Activated naive CD8-positive, alpha-beta T cell treated with anti-CD3 and anti-CD28 coated beads for 36 hours (primary cell): ENCODE data around the gene COMMD1. TPM values are rescaled to one million over a fixed set of nuclear protein-coding genes. Genes with fewer than 3 reads are reported as not detected.
"Not testable (repeated sequence)": the region's sequence is repeated elsewhere in the genome, so short reads cannot be mapped to it uniquely, and the experiment has no call there.

Source experiments
- DNase-seq: peaks from one replicate; pipeline ENCODE4 v3.0.0; 2021
- H3K27ac Mint-ChIP-seq: one replicate; pipeline ENCODE4 v1.8.0; 2022; ENCODE audit warnings: mild to moderate bottlenecking, moderate library complexity, mixed read lengths
- H3K27me3 Mint-ChIP-seq: one replicate; pipeline ENCODE4 v1.8.0; 2022; ENCODE audit warnings: mild to moderate bottlenecking, mixed read lengths
- H3K36me3 Mint-ChIP-seq: one replicate; pipeline ENCODE4 v1.8.0; 2021; ENCODE audit warnings: mild to moderate bottlenecking, mixed read lengths
- H3K4me1 Mint-ChIP-seq: one replicate; pipeline ENCODE4 v1.8.0; 2021; ENCODE audit warnings: mixed read lengths
- H3K4me3 Mint-ChIP-seq: one replicate; pipeline ENCODE4 v1.8.0; 2022; ENCODE audit warnings: mild to moderate bottlenecking, moderate library complexity, mixed read lengths
- H3K9me3 Mint-ChIP-seq: one replicate; pipeline ENCODE4 v1.8.0; 2022; ENCODE audit warnings: mixed read lengths
- total RNA-seq, 2 experiments: library from RNA; stranded (reverse); gene quantifications; one replicate each; pipeline ENCODE4 v1.2.3, GENCODE V29; 2021

The COMMD1 gene
- total RNA-seq, 2 experiments from 2014 or later: 29.1 to 31.8 TPM

- Mint-ChIP-seq H3K9me3 (no peaks in the 10 kb centered on the region), H3K27ac (no peak overlapping the region), H3K4me3 (no peak overlapping the region), H3K36me3 (no peaks in the 10 kb centered on the region), H3K27me3 (no peaks in the 10 kb centered on the region), H3K4me1 (peaks cover 6% of the 10 kb centered on the region)
- no peak for DNase-seq
Measured at GRCh38 chr2:61970807-61971556, 65.5 kb downstream of the COMMD1 start.

- H3K4me3 Mint-ChIP-seq: no peak overlapping the region
- H3K9me3 Mint-ChIP-seq: peaks cover 16% of the 10 kb centered on the region
- H3K27ac Mint-ChIP-seq: no peak overlapping the region
- H3K4me1 Mint-ChIP-seq: peaks cover 1% of the 10 kb centered on the region
- H3K27me3 Mint-ChIP-seq: no peaks in the 10 kb centered on the region
- H3K36me3 Mint-ChIP-seq: peaks cover 22% of the 10 kb centered on the region
- DNase-seq: no peak
Measured at GRCh38 chr2:61978522-61978921, 73.0 kb downstream of the COMMD1 start.

- Mint-ChIP-seq H3K27me3 (no peaks in the 10 kb centered on the region), H3K9me3 (peaks cover 18% of the 10 kb centered on the region), H3K4me3 (no peak overlapping the region), H3K27ac (no peak overlapping the region), H3K4me1 (peaks cover 1% of the 10 kb centered on the region), H3K36me3 (peaks cover 24% of the 10 kb centered on the region)
- no peak for DNase-seq
Measured at GRCh38 chr2:61980758-61981157, 75.3 kb downstream of the COMMD1 start.

GRCh38 chr2:61984682-61985081 lies 79.2 kb downstream of the COMMD1 start:
- no peak overlapping the region for H3K27ac Mint-ChIP-seq
- no peak overlapping the region for H3K4me3 Mint-ChIP-seq
- H3K9me3 Mint-ChIP-seq: peaks cover 20% of the 10 kb centered on the region
- peaks cover 7% of the 10 kb centered on the region for H3K4me1 Mint-ChIP-seq
- DNase-seq: no peak
- H3K36me3 Mint-ChIP-seq: peaks cover 31% of the 10 kb centered on the region
- H3K27me3 Mint-ChIP-seq: no peaks in the 10 kb centered on the region

- H3K9me3 Mint-ChIP-seq: peaks cover 2% of the 10 kb centered on the region
Measured at GRCh38 chr2:61988462-61989366, 83.2 kb downstream of the COMMD1 start.

DNA sequence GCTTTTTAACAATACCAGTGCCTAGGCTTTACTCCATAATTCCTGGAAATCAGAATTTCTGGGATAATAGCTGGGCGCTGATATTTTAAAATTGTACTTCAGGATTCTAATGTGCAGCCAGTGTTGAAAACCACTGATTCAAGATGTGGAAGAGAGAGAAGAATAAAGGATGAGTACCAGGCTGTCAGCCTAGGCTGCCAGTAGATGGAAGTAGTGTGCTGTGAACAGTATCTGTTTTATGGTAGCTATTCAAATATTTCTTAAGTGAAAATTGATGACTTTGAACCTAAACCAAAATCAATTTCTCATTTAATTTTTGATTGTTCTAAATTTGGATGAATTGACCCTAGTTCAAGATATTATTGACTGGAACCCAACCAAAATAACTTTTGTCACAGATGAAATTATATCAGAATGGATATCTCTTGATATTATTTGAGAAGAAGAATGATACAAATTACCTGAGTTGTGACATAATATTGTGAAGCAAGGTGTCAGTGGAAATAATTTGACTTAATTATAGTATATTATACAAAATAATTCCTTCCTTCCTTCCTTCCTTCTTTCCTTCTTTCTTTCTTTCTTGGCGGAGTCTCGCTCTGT lies 88.0 kb downstream of the COMMD1 start:
- Mint-ChIP-seq H3K27me3 (no peaks in the 10 kb centered on the region), H3K9me3 (no peaks in the 10 kb centered on the region), H3K27ac (no peak overlapping the region), H3K4me3 (no peak overlapping the region), H3K4me1 (peaks cover 9% of the 10 kb centered on the region), H3K36me3 (peaks cover 6% of the 10 kb centered on the region)
- peak; percentile 14 for DNase-seq

More at GRCh38 chr2:61988462-61989366, 83.2 kb downstream of the COMMD1 start:
- H3K4me1 Mint-ChIP-seq: peaks cover 8% of the 10 kb centered on the region
- no peaks in the 10 kb centered on the region for H3K27me3 Mint-ChIP-seq
- H3K4me3 Mint-ChIP-seq: no peak overlapping the region
- peaks cover 9% of the 10 kb centered on the region for H3K36me3 Mint-ChIP-seq
- no peak for DNase-seq
- no peak overlapping the region for H3K27ac Mint-ChIP-seq

DNA sequence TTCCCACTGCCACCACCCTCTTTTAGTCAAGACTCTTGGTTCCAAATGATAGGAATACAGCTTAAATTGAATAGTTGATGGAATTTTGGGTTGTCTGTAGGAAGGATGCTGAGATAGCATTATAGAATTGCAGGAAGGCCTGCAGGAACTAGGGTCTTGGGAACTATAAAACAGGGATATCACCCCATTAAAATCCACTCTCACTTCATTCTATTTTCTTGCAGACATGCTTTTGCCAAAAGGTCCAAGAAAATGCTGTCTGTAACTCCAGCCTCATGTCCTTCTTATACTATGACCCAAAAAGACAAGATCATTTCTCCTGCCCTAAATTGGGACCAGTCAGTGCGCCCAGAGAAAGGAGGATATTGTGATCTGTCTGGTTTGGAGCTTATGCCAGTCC lies 89.1 kb downstream of the COMMD1 start:
- no peaks in the 10 kb centered on the region for H3K27me3 Mint-ChIP-seq
- H3K4me3 Mint-ChIP-seq: no peak overlapping the region
- H3K9me3 Mint-ChIP-seq: no peaks in the 10 kb centered on the region
- no peak overlapping the region for H3K27ac Mint-ChIP-seq
- H3K36me3 Mint-ChIP-seq: no peaks in the 10 kb centered on the region
- DNase-seq: no peak
- H3K4me1 Mint-ChIP-seq: peaks cover 5% of the 10 kb centered on the region

DNA sequence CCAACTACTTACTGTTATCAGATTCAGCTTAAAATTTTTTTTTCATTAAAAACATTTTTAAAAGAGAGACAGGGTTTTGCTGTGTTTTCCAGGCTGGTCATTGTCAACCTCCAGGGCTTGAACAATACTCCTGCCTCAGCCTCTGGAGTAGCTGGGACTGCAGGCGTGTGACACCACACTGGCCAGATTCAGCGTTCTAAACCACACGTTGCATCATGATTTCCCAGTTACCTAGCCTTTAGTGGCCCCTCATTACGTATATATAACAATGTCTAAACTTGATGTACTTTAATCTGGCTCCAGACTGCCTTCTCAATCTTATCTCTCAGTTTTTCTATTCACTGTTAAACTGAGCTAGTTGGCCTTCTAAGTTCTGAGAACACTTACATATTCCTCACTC lies 89.6 kb downstream of the COMMD1 start:
- Mint-ChIP-seq H3K27me3 (no peaks in the 10 kb centered on the region), H3K36me3 (no peaks in the 10 kb centered on the region), H3K4me3 (no peak overlapping the region), H3K27ac (no peak overlapping the region), H3K4me1 (peaks cover 5% of the 10 kb centered on the region), H3K9me3 (no peaks in the 10 kb centered on the region)
- DNase-seq: no peak

DNA sequence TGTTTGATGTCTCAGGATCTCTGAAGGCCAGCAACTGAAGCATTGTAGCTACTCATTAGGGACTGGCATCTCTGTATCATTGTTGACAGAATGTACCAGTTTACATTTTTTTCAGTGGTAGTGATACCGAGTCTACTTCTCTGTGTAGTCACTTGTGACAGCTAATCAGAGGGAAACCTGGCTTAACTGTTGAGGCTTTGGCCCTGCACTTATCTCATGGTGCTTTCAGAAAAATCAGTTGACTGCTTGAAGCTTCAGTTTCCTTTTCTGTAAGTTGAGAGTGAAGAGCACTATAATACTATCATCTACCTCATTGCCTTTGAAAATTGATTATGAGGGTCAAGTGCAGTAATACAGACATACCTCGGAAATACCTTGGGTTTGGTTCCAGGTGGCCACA lies 90.0 kb downstream of the COMMD1 start:
- Mint-ChIP-seq H3K27ac (no peak overlapping the region), H3K27me3 (no peaks in the 10 kb centered on the region), H3K9me3 (no peaks in the 10 kb centered on the region), H3K4me1 (peaks cover 5% of the 10 kb centered on the region), H3K36me3 (no peaks in the 10 kb centered on the region), H3K4me3 (no peak overlapping the region)
- DNase-seq: no peak

- Mint-ChIP-seq H3K4me3 (no peak overlapping the region), H3K4me1 (peaks cover 3% of the 10 kb centered on the region), H3K9me3 (no peaks in the 10 kb centered on the region), H3K36me3 (peaks cover under 1% of the 10 kb centered on the region), H3K27me3 (no peaks in the 10 kb centered on the region), H3K27ac (no peak overlapping the region)
- no peak for DNase-seq
Measured at GRCh38 chr2:61998426-61998825, 93.0 kb downstream of the COMMD1 start.

DNA sequence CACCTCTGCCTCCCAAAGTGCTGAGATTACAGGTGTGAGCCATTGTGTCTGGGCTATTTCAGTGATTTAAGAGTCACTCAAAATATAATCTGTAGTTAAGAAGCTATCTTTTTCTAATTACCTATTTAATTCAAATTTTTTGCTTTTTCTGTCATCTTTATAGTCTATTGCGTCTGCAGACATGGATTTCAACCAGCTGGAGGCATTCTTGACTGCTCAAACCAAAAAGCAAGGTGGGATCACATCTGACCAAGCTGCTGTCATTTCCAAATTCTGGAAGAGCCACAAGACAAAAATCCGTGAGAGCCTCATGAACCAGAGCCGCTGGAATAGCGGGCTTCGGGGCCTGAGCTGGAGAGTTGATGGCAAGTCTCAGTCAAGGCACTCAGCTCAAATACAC lies 95.1 kb downstream of the COMMD1 start:
- H3K4me3 Mint-ChIP-seq: no peak overlapping the region
- H3K36me3 Mint-ChIP-seq: peaks cover 11% of the 10 kb centered on the region
- no peak for DNase-seq
- no peak overlapping the region for H3K27ac Mint-ChIP-seq
- peaks cover 1% of the 10 kb centered on the region for H3K9me3 Mint-ChIP-seq
- no peaks in the 10 kb centered on the region for H3K27me3 Mint-ChIP-seq
- H3K4me1 Mint-ChIP-seq: no peaks in the 10 kb centered on the region

GRCh38 chr2:62001431-62001830 lies 96.0 kb downstream of the COMMD1 start:
- peaks cover 1% of the 10 kb centered on the region for H3K9me3 Mint-ChIP-seq
- H3K4me3 Mint-ChIP-seq: no peak overlapping the region
- DNase-seq: no peak
- H3K27me3 Mint-ChIP-seq: no peaks in the 10 kb centered on the region
- H3K27ac Mint-ChIP-seq: no peak overlapping the region
- H3K4me1 Mint-ChIP-seq: no peaks in the 10 kb centered on the region
- peaks cover 11% of the 10 kb centered on the region for H3K36me3 Mint-ChIP-seq

GRCh38 chr2:62004428-62004827 lies 99.0 kb downstream of the COMMD1 start:
- H3K36me3 Mint-ChIP-seq: peaks cover 11% of the 10 kb centered on the region
- not testable (repeated sequence) for H3K27ac Mint-ChIP-seq, H3K27me3 Mint-ChIP-seq, H3K4me3 Mint-ChIP-seq, H3K4me1 Mint-ChIP-seq, H3K9me3 Mint-ChIP-seq, DNase-seq

DNA sequence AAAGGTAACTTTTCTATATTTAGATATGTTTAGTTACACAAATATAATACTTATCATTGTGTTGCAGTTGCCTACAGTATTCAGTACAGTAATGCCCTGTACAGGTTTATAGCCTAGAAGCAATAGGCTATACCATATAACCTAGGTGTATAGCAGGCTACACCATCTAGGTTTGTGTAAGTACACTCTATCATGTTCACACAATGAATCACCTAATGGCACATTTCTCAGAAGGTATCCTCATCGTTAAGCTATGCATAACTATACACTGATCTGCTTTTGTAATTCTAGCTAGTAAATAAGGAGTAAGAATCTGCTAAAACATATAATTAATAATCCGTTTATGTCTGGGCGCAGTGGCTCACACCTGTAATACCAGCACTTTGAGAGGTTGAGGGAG lies 102.1 kb downstream of the COMMD1 start:
- Mint-ChIP-seq H3K27me3 (no peaks in the 10 kb centered on the region), H3K9me3 (peaks cover 1% of the 10 kb centered on the region), H3K36me3 (peaks cover 12% of the 10 kb centered on the region), H3K27ac (no peak overlapping the region), H3K4me1 (no peaks in the 10 kb centered on the region), H3K4me3 (no peak overlapping the region)
- no peak for DNase-seq

DNA sequence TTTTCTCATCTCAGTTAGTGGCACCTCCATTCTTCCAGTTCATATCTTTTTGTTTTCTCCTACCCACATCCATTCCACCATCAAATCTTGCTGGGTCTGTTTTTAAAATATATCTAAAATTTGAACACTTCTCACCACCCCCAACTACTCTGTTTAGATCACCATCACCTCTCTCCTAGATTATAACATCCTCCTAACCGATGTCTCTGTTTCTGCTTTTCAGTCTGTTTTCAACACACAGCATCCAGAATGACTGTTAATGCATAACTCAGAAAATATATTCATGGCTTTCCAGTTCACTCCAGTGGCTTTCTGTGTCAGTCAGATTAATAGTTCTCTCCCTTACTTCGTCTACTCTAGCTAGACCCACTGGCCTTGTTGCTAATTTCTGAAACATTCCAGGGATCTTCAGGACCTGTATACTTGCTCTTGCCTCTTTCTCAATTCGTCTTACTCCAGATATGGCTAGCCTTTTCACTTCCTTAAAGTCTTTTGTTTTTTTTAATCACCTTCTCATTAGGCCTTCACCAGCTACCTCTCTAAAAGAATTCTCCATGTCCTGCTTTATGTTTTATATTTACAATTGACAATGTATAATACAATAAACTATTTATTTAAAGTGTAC lies 105.3 kb downstream of the COMMD1 start:
- no peak for DNase-seq
- H3K36me3 Mint-ChIP-seq: peaks cover 9% of the 10 kb centered on the region
- H3K27me3 Mint-ChIP-seq: no peaks in the 10 kb centered on the region
- no peaks in the 10 kb centered on the region for H3K4me1 Mint-ChIP-seq
- no peak overlapping the region for H3K27ac Mint-ChIP-seq
- no peak overlapping the region for H3K4me3 Mint-ChIP-seq
- H3K9me3 Mint-ChIP-seq: no peaks in the 10 kb centered on the region
